MM.1S (cell line): ENCODE results near the gene PAK2.

ENCODE experiments used
- EZH2 ChIP-seq: fragments of 300-600 bp; sonication (generic); optimal IDR thresholded peaks from 2 replicates; pipeline ENCODE3; 2017; ENCODE audit warnings: low read depth, mild to moderate bottlenecking, antibody characterized with exemption, low read length, mixed read lengths
- EZH2phosphoT487 ChIP-seq: fragments of 300-600 bp; sonication (generic); IDR thresholded peaks from 2 replicates; pipeline ENCODE4 v1.6.1; 2018; ENCODE audit warnings: antibody characterized with exemption, low read length
- TF ChIP-seq, protein P1 (sequence below): fragments of 300-600 bp; sonication (generic); IDR thresholded peaks from 2 replicates; pipeline ENCODE4 v1.5.1; 2016; ENCODE audit warnings: antibody characterized with exemption, low read length, mixed read lengths

- TF ChIP-seq, protein P1, sequence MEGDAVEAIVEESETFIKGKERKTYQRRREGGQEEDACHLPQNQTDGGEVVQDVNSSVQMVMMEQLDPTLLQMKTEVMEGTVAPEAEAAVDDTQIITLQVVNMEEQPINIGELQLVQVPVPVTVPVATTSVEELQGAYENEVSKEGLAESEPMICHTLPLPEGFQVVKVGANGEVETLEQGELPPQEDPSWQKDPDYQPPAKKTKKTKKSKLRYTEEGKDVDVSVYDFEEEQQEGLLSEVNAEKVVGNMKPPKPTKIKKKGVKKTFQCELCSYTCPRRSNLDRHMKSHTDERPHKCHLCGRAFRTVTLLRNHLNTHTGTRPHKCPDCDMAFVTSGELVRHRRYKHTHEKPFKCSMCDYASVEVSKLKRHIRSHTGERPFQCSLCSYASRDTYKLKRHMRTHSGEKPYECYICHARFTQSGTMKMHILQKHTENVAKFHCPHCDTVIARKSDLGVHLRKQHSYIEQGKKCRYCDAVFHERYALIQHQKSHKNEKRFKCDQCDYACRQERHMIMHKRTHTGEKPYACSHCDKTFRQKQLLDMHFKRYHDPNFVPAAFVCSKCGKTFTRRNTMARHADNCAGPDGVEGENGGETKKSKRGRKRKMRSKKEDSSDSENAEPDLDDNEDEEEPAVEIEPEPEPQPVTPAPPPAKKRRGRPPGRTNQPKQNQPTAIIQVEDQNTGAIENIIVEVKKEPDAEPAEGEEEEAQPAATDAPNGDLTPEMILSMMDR = no peak
- no peak for TF ChIP-seq EZH2phosphoT487
- TF ChIP-seq EZH2 = no peak
Observed at GRCh38 chr3:196812853-196813252, 73.2 kb downstream of the PAK2 start.
